Stimulated activated memory B cell treated with anti-CD40 and anti-IgM and Interleukin-4, amounts not matched to agents 10 μg/mL and 1 μg/mL and 100 μg/mL, for 72 hours (primary cell): Measurements from ENCODE around the gene ERCC3.
"Not testable (repeated sequence)": the region's sequence is repeated elsewhere in the genome, so short reads cannot be mapped to it uniquely, and the experiment has no call there.

Experiments used
- ATAC-seq: fragments of 150-1000 bp; cut with Tn5 transposase; 2 replicates; pipeline ENCODE4 v1.10.0; 2021
- H3K27ac Mint-ChIP-seq: one replicate; pipeline ENCODE4 v1.8.0; 2022; ENCODE audit warnings: mild to moderate bottlenecking, mixed read lengths
- H3K27me3 Mint-ChIP-seq: one replicate; pipeline ENCODE4 v1.8.0; 2022; ENCODE audit warnings: mixed read lengths
- H3K36me3 Mint-ChIP-seq: one replicate; pipeline ENCODE4 v1.8.0; 2022; ENCODE audit warnings: mixed read lengths
- H3K4me1 Mint-ChIP-seq: one replicate; pipeline ENCODE4 v1.8.0; 2022; ENCODE audit warnings: mixed read lengths
- H3K4me3 Mint-ChIP-seq: one replicate; pipeline ENCODE4 v1.8.0; 2022; ENCODE audit warnings: mild to moderate bottlenecking, moderate library complexity, mixed read lengths
- H3K9me3 Mint-ChIP-seq: one replicate; pipeline ENCODE4 v1.8.0; 2022; ENCODE audit warnings: mixed read lengths

The ERCC3 gene

DNA sequence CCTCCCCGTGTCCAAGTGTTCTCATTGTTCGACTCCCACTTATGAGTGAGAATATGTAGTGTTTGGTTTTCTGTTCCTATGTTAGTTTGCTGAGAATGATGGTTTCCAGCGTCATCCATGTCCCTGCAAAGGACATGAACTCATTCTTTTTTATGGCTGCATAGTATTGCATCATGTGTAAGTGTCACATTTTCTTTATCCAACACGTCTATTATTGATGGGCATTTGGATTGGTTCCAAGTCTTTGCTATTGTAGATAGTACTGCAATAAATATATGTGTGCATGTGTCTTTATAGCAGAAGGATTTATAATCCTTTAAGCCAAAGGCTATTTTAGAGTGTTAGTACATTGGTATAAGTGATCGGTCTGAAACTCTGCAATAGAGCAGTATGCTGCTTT, 69.8 kb downstream of the ERCC3 start:
- not testable (repeated sequence) for ATAC-seq, H3K9me3 Mint-ChIP-seq, H3K36me3 Mint-ChIP-seq, H3K27ac Mint-ChIP-seq, H3K4me3 Mint-ChIP-seq
- peaks cover 20% of the 10 kb centered on the region for H3K4me1 Mint-ChIP-seq
- H3K27me3 Mint-ChIP-seq: peaks cover 75% of the 10 kb centered on the region

DNA sequence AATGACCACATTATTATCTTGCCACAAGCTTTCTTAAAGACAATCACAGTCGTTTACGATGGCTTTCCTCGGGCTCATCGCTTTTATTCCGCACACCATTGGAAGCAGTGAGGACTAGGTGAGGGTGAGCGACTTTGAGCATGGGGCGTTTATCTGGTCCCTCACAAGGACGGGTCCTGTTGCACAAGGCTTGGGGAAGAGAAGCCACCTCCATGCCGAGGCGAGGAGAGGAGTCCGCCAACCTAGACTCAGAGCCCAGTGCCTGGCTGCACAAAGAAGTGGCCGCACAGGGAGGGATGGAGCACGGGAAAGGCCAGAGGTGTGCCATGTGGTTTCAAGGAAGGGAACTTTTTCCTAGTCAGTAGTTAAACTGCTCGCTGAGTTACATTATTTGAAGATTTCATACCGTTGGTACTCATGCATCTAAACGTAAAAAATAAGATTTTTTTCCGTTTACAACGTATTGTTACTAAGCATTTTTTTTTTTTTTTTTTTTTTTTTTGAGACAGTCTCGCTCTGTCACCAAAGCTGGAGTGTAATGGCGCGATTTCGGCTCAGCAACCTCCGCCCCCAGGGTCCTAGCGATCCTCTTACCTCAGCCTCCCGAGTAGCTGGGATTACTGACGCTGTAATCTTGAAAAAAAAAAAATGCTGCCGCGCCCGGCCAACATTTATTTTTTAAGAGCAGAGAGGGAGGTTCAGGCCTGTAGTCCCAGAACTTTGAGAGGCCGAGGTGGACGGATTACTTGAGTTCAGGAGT, 73.0 kb downstream of the ERCC3 start:
- Mint-ChIP-seq H3K27me3 (peaks cover 81% of the 10 kb centered on the region), H3K27ac (peak overlapping the region; percentile 42), H3K9me3 (peaks cover 7% of the 10 kb centered on the region), H3K4me3 (peak overlapping the region; percentile 83), H3K36me3 (peaks cover 6% of the 10 kb centered on the region), H3K4me1 (peaks cover 29% of the 10 kb centered on the region)
- ATAC-seq: no peak

DNA sequence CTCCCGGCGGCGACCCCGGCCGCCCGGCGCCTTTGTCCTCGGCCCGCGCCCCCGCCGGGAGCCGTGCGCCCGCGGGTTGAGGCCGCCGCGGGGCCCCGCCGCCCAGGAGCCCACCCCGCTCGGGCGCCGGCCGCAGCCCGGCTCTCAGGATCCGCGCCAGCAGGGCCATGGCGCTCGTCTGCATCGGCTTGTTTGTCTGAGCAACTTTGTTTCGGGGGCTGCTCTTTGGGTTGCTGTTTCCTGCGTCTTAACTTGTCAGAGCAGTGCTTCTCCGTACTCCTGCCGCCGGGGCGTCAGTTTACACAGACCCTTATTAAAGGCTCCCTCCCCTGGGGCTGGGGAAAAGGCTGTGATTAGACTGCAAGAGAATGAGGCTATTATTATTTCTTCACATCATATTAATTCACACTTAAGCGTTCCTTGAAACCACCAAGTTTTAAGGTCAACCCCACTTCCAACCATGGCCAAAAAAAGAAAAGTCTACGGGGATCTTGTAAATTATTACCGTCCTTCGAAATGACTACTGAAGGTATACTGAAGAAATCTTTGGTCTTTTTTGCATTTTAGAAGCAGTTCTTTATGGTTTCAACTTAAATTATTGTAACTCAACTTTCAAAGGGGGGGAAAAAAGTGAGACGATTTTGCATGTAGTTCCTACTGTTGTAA, 73.7 kb downstream of the ERCC3 start, which contains the start of gene CYP27C1:
Gene CYP27C1 (minus strand): TSS at position 198 of the 666 bp plus-strand sequence. CDS start 29 bp downstream, at position 169.
- ATAC-seq: peak; percentile 18
- H3K9me3 Mint-ChIP-seq: peaks cover 7% of the 10 kb centered on the region
- H3K27ac Mint-ChIP-seq: peak within 1 kb of the TSS; percentile 42
- H3K27me3 Mint-ChIP-seq: peaks cover 76% of the 10 kb centered on the region
- H3K4me1 Mint-ChIP-seq: peaks cover 29% of the 10 kb centered on the region
- peak within 1 kb of the TSS; percentile 83 for H3K4me3 Mint-ChIP-seq
- H3K36me3 Mint-ChIP-seq: peaks cover 6% of the 10 kb centered on the region

- peak; percentile 52 for ATAC-seq
- Mint-ChIP-seq H3K27ac (no peak overlapping the region), H3K4me1 (peaks cover 29% of the 10 kb centered on the region), H3K9me3 (peaks cover 7% of the 10 kb centered on the region), H3K27me3 (peaks cover 71% of the 10 kb centered on the region), H3K36me3 (peaks cover 6% of the 10 kb centered on the region), H3K4me3 (peak overlapping the region; percentile 48)
Observed at GRCh38 chr2:127219171-127220070, 74.5 kb downstream of the ERCC3 start.

GRCh38 chr2:127218812-127219170, 75.2 kb downstream of the ERCC3 start:
- peaks cover 7% of the 10 kb centered on the region for H3K9me3 Mint-ChIP-seq
- H3K36me3 Mint-ChIP-seq: peaks cover 6% of the 10 kb centered on the region
- peaks cover 29% of the 10 kb centered on the region for H3K4me1 Mint-ChIP-seq
- no peak overlapping the region for H3K27ac Mint-ChIP-seq
- ATAC-seq: no peak
- peaks cover 65% of the 10 kb centered on the region for H3K27me3 Mint-ChIP-seq
- H3K4me3 Mint-ChIP-seq: peak overlapping the region; percentile 52

- Mint-ChIP-seq H3K27ac (no peak overlapping the region), H3K4me1 (peaks cover 29% of the 10 kb centered on the region), H3K4me3 (peak overlapping the region; percentile 32), H3K9me3 (peaks cover 10% of the 10 kb centered on the region), H3K36me3 (peaks cover 6% of the 10 kb centered on the region), H3K27me3 (peaks cover 63% of the 10 kb centered on the region)
- no peak for ATAC-seq
Observed at GRCh38 chr2:127217470-127218325, 76.2 kb downstream of the ERCC3 start.

- H3K27ac Mint-ChIP-seq: no peak overlapping the region
Observed at GRCh38 chr2:127216593-127216992, 77.4 kb downstream of the ERCC3 start.

GRCh38 chr2:127216095-127216494, 77.8 kb downstream of the ERCC3 start:
- Mint-ChIP-seq H3K4me3 (no peak overlapping the region), H3K9me3 (peaks cover 11% of the 10 kb centered on the region), H3K36me3 (peaks cover 6% of the 10 kb centered on the region), H3K4me1 (peaks cover 29% of the 10 kb centered on the region), H3K27me3 (peaks cover 78% of the 10 kb centered on the region), H3K27ac (no peak overlapping the region)
- ATAC-seq: no peak

More at GRCh38 chr2:127216593-127216992, 77.4 kb downstream of the ERCC3 start:
- ATAC-seq: no peak
- peaks cover 6% of the 10 kb centered on the region for H3K36me3 Mint-ChIP-seq
- H3K27me3 Mint-ChIP-seq: peaks cover 74% of the 10 kb centered on the region
- peaks cover 29% of the 10 kb centered on the region for H3K4me1 Mint-ChIP-seq
- peaks cover 11% of the 10 kb centered on the region for H3K9me3 Mint-ChIP-seq
- H3K4me3 Mint-ChIP-seq: no peak overlapping the region

DNA sequence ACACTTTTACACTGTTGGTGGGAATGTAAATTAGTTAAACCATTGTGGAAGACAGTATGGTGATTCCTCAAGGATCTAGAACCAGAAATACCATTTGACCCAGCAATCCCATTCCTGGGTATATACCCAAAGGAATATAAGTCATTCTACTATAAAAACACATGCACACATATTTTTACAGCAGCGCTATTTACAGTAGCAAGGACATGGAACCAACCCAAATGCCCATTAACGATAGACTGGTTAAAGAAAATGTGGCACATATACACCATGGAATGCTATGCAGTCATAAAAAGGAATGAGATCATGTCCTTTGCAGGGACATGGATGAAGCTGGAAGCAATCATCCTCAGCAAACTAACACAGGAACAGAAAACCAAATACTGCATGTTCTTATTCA, 79.7 kb downstream of the ERCC3 start:
- peaks cover 69% of the 10 kb centered on the region for H3K27me3 Mint-ChIP-seq
- not testable (repeated sequence) for ATAC-seq, H3K36me3 Mint-ChIP-seq, H3K4me3 Mint-ChIP-seq, H3K27ac Mint-ChIP-seq
- peaks cover 11% of the 10 kb centered on the region for H3K9me3 Mint-ChIP-seq
- H3K4me1 Mint-ChIP-seq: peaks cover 15% of the 10 kb centered on the region

- Mint-ChIP-seq H3K4me1 (no peaks in the 10 kb centered on the region), H3K36me3 (no peaks in the 10 kb centered on the region), H3K27me3 (peaks cover 77% of the 10 kb centered on the region), H3K9me3 (peaks cover 4% of the 10 kb centered on the region), H3K4me3 (no peak overlapping the region), H3K27ac (no peak overlapping the region)
- ATAC-seq: no peak
Observed at GRCh38 chr2:127208313-127208712, 85.6 kb downstream of the ERCC3 start.
